C4-2B (cell line): ENCODE results near the gene CERK.

Experiments used
- CTCF ChIP-seq: fragments of 450-650 bp; conservative IDR thresholded peaks from 2 replicates; pipeline ENCODE4 v1.5.1; 2017; ENCODE audit warnings: mild to moderate bottlenecking
- ZFX ChIP-seq: fragments of 450-650 bp; IDR thresholded peaks from 2 replicates; pipeline ENCODE4 v1.6.1; 2017

- no peak for TF ChIP-seq CTCF
- TF ChIP-seq ZFX, result no peak
These were observed 36.8 kb downstream of the CERK start for GRCh38 chr22:46701262-46701661.
